ENCODE results near the gene CKMT2. TPM values are rescaled to one million over a fixed set of nuclear protein-coding genes. Genes with fewer than 3 reads are reported as not detected.

Gene CKMT2
- not detected in 2 replicates for total RNA-seq (2014; rRNA removed; shearing (Covaris generic))

DNA sequence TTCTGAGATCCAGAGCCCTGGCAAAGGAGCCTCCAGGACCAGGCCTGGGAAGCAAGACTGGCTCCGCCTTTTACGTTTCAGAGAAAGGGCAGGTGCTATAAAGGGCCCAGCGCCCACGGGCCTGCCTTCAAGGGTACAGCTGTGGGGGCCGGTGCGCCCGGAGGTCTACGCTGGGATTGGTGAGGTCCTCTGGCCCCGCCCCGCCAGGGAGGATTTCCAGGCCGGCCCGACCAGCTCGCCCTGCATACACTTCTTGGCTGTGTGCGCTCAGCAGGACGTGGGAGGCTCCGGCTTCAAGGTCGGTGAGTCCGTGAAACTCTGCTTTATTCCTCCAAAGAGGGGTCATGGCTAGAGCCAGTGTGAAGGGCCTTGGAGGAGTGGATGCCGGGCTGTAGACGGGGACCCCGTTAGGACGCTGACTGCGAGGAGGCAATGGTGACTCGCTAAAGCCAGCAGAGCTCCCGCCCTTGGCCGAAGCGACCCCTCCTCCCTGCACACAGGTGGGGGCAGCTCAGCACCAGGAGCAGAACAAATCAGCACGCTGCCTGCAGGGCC is at the start of gene CKMT2:
TSS of gene CKMT2 (plus strand) at position 243 of the 555 bp plus-strand sequence. CDS start 17,811 bp downstream, outside the sequence.

DNA sequence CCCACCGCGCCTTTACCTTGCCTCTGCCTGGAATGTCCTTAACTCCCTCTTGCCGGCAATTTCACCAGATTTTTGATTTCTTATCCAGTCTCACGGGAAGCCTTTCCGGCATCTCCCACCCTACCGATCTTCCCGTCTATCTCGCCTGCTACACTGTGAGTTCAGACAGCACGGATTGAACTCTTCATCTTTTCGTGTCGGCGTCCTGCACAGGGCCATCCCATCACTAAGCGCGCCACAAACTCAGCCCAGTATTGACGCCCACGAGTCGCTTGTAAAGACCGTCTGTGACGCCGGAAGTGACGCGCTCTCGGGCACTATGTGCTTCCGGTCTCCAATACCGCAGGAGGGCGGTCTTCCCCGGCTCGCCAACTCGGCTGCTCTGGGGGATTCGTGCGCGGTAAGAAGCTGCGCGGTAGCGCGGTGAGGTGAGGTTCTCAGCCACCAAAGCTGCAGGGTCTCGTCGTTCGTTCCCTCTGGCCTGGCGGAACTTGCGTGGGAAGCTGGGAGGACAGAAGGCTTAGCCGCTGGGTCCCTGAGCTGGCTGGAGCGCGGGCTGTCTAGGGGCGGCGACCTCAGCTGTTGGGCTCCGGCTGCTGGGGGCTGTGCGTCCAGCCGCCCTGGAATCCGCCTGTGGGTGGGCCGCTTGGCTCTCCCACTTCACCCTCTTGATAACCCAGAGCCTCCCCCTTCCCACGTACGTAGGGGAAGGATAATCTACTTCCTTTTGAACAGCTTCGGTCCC is 68.3 kb downstream of the CKMT2 start, which contains the start of gene ZCCHC9:
TSS of gene ZCCHC9 (plus strand) at position 317 of the 745 bp plus-strand sequence. CDS start 3,171 bp downstream, outside the sequence.

Small RNA genes within 50 kb of the gene (small RNA-seq; reads per million reads assigned to genes)
- gene AC026436.1, result not detected

Other genes starting within 250 kb of the CKMT2 start
- gene ZCCHC9, start 68.3 kb downstream of the CKMT2 start, total RNA-seq (2014; rRNA removed; shearing (Covaris generic)), result 38.0 and 41.7 TPM in 2 replicates
- 0.13 TPM in 1 of 2 replicates, not detected in the other for gene ACOT12, start 160.8 kb downstream of the CKMT2 start, total RNA-seq (2014; rRNA removed; shearing (Covaris generic))